Colonic mucosa (tissue), 4 donors: Measurements from ENCODE around the gene MPND. TPM values are rescaled to one million over a fixed set of nuclear protein-coding genes. Genes with fewer than 3 reads are reported as not detected.

ENCODE experiments used
- DNase-seq: peaks from one replicate; pipeline ENCODE4 v3.0.0-alpha.2; 2020
- H3K27ac ChIP-seq: fragments of 200-600 bp; one replicate; pipeline ENCODE4 v1.8.0; 2021
- H3K27me3 ChIP-seq: fragments of 200-600 bp; one replicate; pipeline ENCODE4 v1.8.0; 2021
- H3K36me3 ChIP-seq: fragments of 200-600 bp; one replicate; pipeline ENCODE4 v1.8.0; 2021
- H3K4me1 ChIP-seq: fragments of 200-600 bp; one replicate; pipeline ENCODE4 v1.8.0; 2021; ENCODE audit warnings: mild to moderate bottlenecking
- H3K4me3 ChIP-seq: fragments of 200-600 bp; one replicate; pipeline ENCODE4 v1.8.0; 2021
- H3K9ac ChIP-seq, 2 donors: one replicate each; pipeline ENCODE4 v1.7.0; 2013; ENCODE audit warnings: control low read depth in 2 of 2, low read depth in 2 of 2, low read length in 2 of 2
- H3K9me3 ChIP-seq: fragments of 200-600 bp; one replicate; pipeline ENCODE4 v1.8.0; 2021
- CTCF ChIP-seq: fragments of 200-600 bp; IDR thresholded peaks from one replicate; pipeline ENCODE4 v1.8.0; 2022; ENCODE audit warnings: antibody characterized with exemption, mild to moderate bottlenecking
- intact Hi-C: fragments of 100-400 bp; cut with DNase I; formaldehyde crosslinking; loops from one replicate; pipeline ENCODE4 v1.14.1; 2022
- total RNA-seq, 2 donors: library from RNA; stranded (reverse); fragmentation: NEBNext Ultra II Directional in 1 of 2; extraction: Animal tissue kit (Norgen Biotek cat#: 25700) in 1 of 2; gene quantifications; one replicate each; pipeline ENCODE4 v1.2.1, GENCODE V29; 2021
- donor health status: healthy.
- donor health status: DM: no; HTN: no; CAD: no.
- donor health status: DM: no; HTN: no; CAD: no.

The MPND gene
- total RNA-seq, 2 donors from 2014 or later = 38.0 to 63.2 TPM

DNA sequence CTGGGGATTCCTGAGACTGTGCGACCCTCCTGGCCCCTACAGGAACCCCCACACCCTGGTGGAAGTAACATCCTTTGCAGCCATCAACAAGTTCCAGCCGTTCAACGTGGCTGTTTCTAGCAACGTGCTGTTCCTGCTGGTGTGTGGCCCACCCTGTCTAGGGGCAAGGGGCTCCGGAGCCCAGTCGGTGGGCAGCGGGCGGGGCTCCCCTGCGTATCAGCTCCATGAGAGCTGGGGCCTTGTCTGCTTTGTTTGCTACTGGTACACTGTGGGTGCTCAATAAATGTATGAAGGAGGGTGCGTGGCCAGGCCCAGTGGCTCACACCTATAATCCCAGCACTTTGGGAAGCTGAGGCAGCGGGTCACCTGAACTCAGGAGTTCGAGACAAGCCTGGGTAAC, 10.9 kb downstream of the MPND start:
- no peaks in the 10 kb centered on the region for H3K27me3 ChIP-seq
- no peaks in the 10 kb centered on the region for H3K9me3 ChIP-seq
- DNase-seq = no peak
- no peak overlapping the region for H3K27ac ChIP-seq
- TF ChIP-seq CTCF = no peak
- intact Hi-C loops = loop anchor here (5.0 kb wide), 1 partner anchor 87 kb away; no protein-coding TSS in a partner anchor
- no peak overlapping the region for H3K4me3 ChIP-seq
- H3K36me3 ChIP-seq = no peaks in the 10 kb centered on the region
- H3K9ac ChIP-seq = no peak overlapping the region
- no peaks in the 10 kb centered on the region for H3K4me1 ChIP-seq

DNA sequence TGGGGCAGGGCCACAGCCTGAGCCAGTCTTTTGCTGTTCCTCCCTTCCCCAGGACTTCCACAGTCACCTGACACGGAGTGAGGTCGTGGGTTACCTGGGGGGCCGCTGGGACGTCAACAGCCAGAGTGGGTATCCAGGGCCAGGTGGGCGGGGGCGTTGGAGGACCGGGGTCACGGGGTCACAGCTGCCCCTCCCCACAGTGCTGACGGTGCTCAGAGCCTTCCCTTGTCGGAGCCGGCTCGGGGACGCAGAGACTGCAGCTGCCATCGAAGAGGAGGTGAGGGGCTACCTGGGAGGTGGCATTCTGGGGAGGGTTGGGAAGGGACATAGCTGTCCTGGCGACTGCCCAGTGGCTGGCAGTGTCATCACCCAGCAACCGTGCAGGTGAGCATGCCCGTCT, 11.5 kb downstream of the MPND start:
- Histone ChIP-seq H3K4me3 (no peak overlapping the region), H3K27me3 (no peaks in the 10 kb centered on the region), H3K9ac (no peak overlapping the region), H3K27ac (no peak overlapping the region), H3K9me3 (no peaks in the 10 kb centered on the region), H3K4me1 (no peaks in the 10 kb centered on the region), H3K36me3 (peaks cover 6% of the 10 kb centered on the region)
- TF ChIP-seq CTCF = no peak
- no peak for DNase-seq
- intact Hi-C loops = loop anchor here (5.0 kb wide), 1 partner anchor 88 kb away; no protein-coding TSS in a partner anchor

DNA sequence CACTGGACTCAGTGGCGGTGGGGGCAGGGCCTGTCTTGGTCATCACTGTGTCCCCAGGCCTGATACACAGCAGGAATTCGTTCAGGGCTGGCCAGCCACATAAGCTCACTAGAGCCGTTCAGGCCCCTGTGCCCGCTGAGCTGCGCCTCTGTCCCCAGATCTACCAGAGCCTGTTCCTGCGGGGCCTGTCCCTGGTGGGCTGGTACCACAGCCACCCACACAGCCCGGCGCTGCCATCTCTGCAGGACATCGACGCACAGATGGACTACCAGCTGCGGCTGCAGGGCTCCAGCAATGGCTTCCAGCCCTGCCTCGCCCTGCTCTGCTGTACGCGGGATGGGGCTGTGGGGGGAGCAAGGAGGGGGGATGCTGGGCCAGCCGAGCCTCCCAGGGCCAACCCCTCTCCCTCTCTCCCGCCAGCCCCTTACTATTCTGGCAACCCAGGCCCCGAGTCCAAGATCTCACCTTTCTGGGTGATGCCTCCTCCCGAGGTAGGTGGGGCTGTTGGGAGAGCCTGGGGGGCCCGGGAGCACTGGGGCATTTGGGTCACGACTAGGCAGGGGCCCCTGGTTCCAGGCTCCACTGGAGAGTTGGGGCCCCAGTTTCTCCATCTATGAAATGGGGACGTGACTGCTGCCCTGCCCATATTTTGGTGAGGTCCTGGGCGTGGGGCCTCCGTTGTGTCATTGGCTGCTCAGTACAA, 13.9 kb downstream of the MPND start:
- no peak overlapping the region for H3K27ac ChIP-seq
- no peak for DNase-seq
- H3K9me3 ChIP-seq = no peaks in the 10 kb centered on the region
- no peak overlapping the region for H3K4me3 ChIP-seq
- H3K9ac ChIP-seq = no peak overlapping the region
- H3K27me3 ChIP-seq = no peaks in the 10 kb centered on the region
- intact Hi-C loops = no loop called here
- TF ChIP-seq CTCF = no peak
- peaks cover 9% of the 10 kb centered on the region for H3K36me3 ChIP-seq
- H3K4me1 ChIP-seq = no peaks in the 10 kb centered on the region

- intact Hi-C loops = no loop called here
- Histone ChIP-seq H3K27ac (no peak overlapping the region), H3K4me3 (no peak overlapping the region), H3K27me3 (no peaks in the 10 kb centered on the region), H3K9me3 (no peaks in the 10 kb centered on the region), H3K9ac (no peak overlapping the region), H3K36me3 (peaks cover 9% of the 10 kb centered on the region), H3K4me1 (no peaks in the 10 kb centered on the region)
- no peak for TF ChIP-seq CTCF
- DNase-seq = no peak
Observed at GRCh38 chr19:4357921-4358326, 14.6 kb downstream of the MPND start.

- no peak overlapping the region for H3K27ac ChIP-seq
- TF ChIP-seq CTCF = no peak
- intact Hi-C loops = no loop called here
Observed at GRCh38 chr19:4358709-4359626, 15.6 kb downstream of the MPND start.

More at GRCh38 chr19:4358709-4359626, 15.6 kb downstream of the MPND start:
- DNase-seq = no peak
- no peaks in the 10 kb centered on the region for H3K4me1 ChIP-seq
- H3K9me3 ChIP-seq = no peaks in the 10 kb centered on the region
- no peak overlapping the region for H3K9ac ChIP-seq
- H3K4me3 ChIP-seq = no peak overlapping the region
- H3K27me3 ChIP-seq = no peaks in the 10 kb centered on the region
- H3K36me3 ChIP-seq = peaks cover 15% of the 10 kb centered on the region
